Activated T-helper 2 cell treated with anti-CD3 and anti-CD28 coated beads, Interferon-gamma antibody, Interleukin-2, Interleukin-4, amounts not matched to agents 10 μg/mL and 5 μg/mL and 100 μg/mL, durations not matched to agents 14 hours and 24 hours and 36 hours (primary cell): Measurements from ENCODE around the gene CFAP92. TPM values are rescaled to one million over a fixed set of nuclear protein-coding genes. Genes with fewer than 3 reads are reported as not detected.

Experiments
- DNase-seq: peaks from one replicate; pipeline ENCODE4 v3.0.0; 2021; ENCODE audit warnings: low spot score
- H3K27ac Mint-ChIP-seq: one replicate; pipeline ENCODE4 v1.8.0; 2021; ENCODE audit warnings: mixed read lengths
- H3K27me3 Mint-ChIP-seq: one replicate; pipeline ENCODE4 v1.8.0; 2021; ENCODE audit warnings: low read depth, mixed read lengths
- H3K36me3 Mint-ChIP-seq: one replicate; pipeline ENCODE4 v1.8.0; 2021; ENCODE audit warnings: low read depth, mixed read lengths
- H3K4me1 Mint-ChIP-seq: one replicate; pipeline ENCODE4 v1.8.0; 2021; ENCODE audit warnings: low read depth, mixed read lengths
- H3K4me3 Mint-ChIP-seq: one replicate; pipeline ENCODE4 v1.8.0; 2021; ENCODE audit warnings: low read depth, mild to moderate bottlenecking, moderate library complexity, mixed read lengths
- H3K9me3 Mint-ChIP-seq: one replicate; pipeline ENCODE4 v1.8.0; 2021; ENCODE audit warnings: mixed read lengths
- intact Hi-C: fragments of 100-400 bp; cut with micrococcal nuclease; formaldehyde crosslinking; loops from one replicate; pipeline ENCODE4 v1.15.1; 2023
- total RNA-seq: library from RNA; stranded (reverse); gene quantifications from 2 replicates; pipeline ENCODE4 v1.2.3, GENCODE V29; 2022

CFAP92 gene
- total RNA-seq, 1 donor from 2014 or later: not detected

DNA sequence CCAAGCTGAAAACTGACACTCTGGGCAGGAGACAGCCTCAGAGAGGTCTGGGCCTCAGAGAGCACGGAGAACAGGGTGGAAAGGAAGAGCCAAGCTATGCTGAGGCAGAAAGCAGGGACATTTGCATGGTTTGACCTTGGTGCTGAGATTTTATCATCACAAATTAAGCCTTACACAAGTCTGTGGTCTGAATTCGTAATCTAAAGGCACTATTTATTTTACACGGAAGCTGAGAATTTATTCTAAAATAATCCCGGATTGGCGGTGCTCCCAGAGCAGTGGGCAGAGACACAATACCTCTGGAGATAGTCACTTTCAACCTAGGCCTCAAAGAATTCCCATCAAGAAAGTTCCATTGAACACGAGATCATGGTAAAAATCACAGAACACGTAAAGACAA is 47.5 kb downstream of the CFAP92 start:
- no peaks in the 10 kb centered on the region for H3K4me1 Mint-ChIP-seq
- peaks cover 9% of the 10 kb centered on the region for H3K27me3 Mint-ChIP-seq
- H3K27ac Mint-ChIP-seq: no peak overlapping the region
- no peak for DNase-seq
- H3K9me3 Mint-ChIP-seq: no peaks in the 10 kb centered on the region
- H3K36me3 Mint-ChIP-seq: no peaks in the 10 kb centered on the region
- no peak overlapping the region for H3K4me3 Mint-ChIP-seq
- intact Hi-C loops: no loop called here

DNA sequence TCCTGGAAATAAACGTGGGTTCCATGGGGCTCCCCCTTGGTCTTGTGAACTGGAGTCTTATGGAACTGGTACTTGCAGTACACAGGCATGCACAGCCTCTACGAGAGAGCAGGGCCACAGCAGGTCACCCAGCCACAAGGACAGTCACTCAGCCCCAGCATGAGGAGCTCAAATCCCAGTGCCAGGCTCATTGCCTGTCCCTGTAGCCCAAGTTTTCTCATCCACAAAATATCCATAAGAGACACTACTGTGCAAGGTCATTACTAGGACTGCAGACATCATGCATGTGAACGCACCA is 48.0 kb downstream of the CFAP92 start:
- no peaks in the 10 kb centered on the region for H3K36me3 Mint-ChIP-seq
- no peaks in the 10 kb centered on the region for H3K4me1 Mint-ChIP-seq
- no peak overlapping the region for H3K27ac Mint-ChIP-seq
- H3K4me3 Mint-ChIP-seq: no peak overlapping the region
- intact Hi-C loops: no loop called here
- no peak for DNase-seq
- peaks cover 10% of the 10 kb centered on the region for H3K27me3 Mint-ChIP-seq
- no peaks in the 10 kb centered on the region for H3K9me3 Mint-ChIP-seq

DNA sequence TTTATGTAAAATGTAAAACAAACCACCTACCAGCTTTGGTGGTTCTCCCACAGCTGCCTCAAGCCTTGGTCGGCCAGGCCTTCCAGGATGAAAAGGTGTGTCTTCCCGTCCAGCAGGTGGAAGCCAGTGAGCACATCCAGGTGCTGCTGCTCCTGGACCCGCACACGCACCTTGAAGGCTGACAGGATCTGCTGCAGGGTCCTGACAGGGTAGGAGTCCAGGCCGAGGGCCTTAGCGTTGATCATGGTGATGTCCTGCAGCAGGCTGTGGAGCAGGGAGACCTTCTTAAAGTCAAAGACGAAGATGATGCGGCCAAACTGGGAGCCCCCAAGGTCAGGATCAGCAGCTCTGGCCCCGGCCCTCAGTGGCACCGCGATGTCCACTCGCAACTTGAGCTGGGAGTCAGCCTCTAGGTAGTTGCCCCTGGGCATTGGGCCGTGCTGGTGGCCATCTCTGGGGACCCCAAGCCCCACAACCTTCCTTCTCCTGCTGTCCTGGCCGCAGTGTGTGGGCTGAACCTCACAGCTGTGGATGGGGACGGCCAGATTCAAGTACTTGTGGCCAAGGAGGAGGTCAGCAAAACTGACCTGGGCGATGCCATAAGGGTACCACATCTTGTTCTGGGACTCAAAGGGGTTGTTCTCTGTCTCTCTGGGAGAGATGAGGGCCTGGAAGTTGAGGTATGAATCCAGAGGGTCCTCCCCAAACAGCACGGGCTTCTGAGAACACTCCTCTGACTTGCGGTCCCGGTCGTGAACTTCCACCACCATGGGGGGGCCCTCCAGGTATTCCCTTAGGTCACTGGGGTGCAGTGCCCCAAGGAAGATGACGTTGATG is 48.6 kb downstream of the CFAP92 start:
- Mint-ChIP-seq H3K4me3 (no peak overlapping the region), H3K27me3 (peaks cover 10% of the 10 kb centered on the region), H3K4me1 (no peaks in the 10 kb centered on the region), H3K27ac (no peak overlapping the region), H3K9me3 (no peaks in the 10 kb centered on the region), H3K36me3 (no peaks in the 10 kb centered on the region)
- intact Hi-C loops: no loop called here
- no peak for DNase-seq

DNA sequence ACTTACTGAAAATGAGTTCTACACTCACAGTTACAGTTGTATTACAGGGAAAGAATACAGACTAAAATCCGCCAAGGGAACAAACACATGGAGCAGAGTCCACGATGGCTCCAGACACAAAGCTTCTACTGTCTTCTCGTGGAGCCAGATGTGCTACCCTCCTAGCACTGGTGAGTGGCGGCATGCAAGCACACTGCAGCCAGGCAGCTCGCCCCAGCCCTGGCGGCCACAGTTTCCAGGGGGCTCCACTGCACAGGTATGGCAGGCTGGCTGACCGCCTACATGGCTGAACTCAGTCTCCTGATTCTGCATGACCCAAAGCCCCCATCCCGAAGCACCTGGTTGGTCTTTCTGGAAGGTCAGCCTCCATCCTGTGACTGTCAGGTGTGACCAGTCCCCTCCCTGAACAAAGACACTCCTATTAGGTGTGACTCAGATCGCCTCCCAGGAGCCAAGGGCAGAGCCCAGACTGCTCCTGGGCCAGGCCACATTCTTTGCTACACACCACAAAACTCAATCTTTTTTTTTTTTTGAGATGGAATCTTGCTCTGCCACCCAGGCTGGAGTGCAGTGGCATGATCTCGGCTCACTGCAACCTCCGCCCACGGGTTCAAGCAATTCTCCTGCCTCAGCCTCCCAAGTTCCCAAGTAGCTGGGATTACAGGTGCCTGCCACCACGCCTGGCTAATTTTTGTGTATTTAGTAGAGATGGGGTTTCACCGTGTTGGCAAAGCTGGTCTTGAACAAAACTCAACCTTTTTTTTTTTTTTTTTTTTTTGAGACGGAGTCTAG is 51.5 kb downstream of the CFAP92 start:
- no peak overlapping the region for H3K4me3 Mint-ChIP-seq
- H3K9me3 Mint-ChIP-seq: no peaks in the 10 kb centered on the region
- H3K27me3 Mint-ChIP-seq: peaks cover 13% of the 10 kb centered on the region
- intact Hi-C loops: no loop called here
- H3K4me1 Mint-ChIP-seq: no peaks in the 10 kb centered on the region
- DNase-seq: no peak
- no peaks in the 10 kb centered on the region for H3K36me3 Mint-ChIP-seq
- H3K27ac Mint-ChIP-seq: no peak overlapping the region

DNA sequence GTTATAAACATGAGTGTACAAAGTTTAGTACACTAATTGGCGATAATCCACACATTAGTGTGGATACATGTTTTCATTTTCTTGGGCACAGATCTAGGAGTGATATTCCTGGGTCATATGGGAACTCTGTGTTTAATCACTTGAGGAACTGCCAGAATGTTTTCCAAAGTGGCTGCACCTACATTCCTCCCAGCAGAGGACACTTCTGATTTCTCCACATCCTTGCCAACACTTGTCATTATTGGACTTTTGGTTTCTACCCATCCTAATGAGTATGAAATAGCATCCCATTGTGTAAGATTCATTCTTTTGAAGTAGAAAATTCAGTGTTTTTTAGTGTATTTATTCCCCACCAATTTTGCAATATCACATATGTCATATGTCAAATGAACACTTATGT is 53.6 kb downstream of the CFAP92 start:
- Mint-ChIP-seq H3K9me3 (no peaks in the 10 kb centered on the region), H3K4me1 (no peaks in the 10 kb centered on the region), H3K36me3 (no peaks in the 10 kb centered on the region), H3K27ac (no peak overlapping the region), H3K27me3 (peaks cover 9% of the 10 kb centered on the region), H3K4me3 (no peak overlapping the region)
- no peak for DNase-seq
- intact Hi-C loops: no loop called here

DNA sequence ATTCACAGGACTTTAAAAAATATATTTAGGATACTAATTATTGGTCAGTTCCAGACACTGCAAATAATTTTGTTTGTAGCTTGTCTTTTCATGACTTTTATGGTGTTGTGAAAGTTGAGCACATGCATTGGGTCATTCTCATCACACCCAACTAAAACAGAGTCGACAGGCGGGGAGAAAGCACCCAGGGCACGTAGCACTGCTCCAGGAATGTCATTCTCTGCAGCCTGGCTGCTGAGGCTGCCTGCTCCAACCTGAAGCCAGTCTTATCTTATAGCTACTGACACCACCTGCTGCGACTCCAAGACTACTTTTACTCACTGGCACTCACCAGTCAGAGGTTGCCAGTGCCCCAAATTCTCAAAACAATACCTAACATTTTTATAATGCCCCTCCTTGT is 57.5 kb downstream of the CFAP92 start:
- Mint-ChIP-seq H3K4me3 (no peak overlapping the region), H3K27ac (no peak overlapping the region), H3K36me3 (no peaks in the 10 kb centered on the region), H3K27me3 (peaks cover 9% of the 10 kb centered on the region), H3K9me3 (no peaks in the 10 kb centered on the region), H3K4me1 (no peaks in the 10 kb centered on the region)
- no peak for DNase-seq
- intact Hi-C loops: no loop called here

DNA sequence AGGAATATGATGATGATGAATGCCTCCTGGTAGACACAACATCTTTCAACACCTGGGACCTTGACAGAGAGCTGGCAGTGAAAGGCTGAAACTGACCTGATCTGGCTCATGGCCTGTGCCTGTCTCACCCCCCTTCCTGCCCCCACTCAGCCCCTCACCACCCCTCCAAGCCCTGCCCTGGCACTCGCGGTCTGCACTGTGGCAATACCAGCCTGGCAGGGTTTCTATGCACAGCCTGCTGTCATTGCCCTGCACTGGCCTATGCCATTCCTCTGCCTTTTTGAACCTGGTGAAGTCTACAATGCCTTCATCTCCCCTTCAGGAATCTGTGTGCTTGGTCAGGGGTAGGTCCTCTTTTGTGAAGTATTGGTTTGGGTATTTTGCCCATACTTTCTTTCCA is 58.0 kb downstream of the CFAP92 start:
- H3K9me3 Mint-ChIP-seq: no peaks in the 10 kb centered on the region
- no peak for DNase-seq
- no peaks in the 10 kb centered on the region for H3K4me1 Mint-ChIP-seq
- no peaks in the 10 kb centered on the region for H3K36me3 Mint-ChIP-seq
- H3K4me3 Mint-ChIP-seq: no peak overlapping the region
- peaks cover 8% of the 10 kb centered on the region for H3K27me3 Mint-ChIP-seq
- H3K27ac Mint-ChIP-seq: no peak overlapping the region
- intact Hi-C loops: no loop called here

DNA sequence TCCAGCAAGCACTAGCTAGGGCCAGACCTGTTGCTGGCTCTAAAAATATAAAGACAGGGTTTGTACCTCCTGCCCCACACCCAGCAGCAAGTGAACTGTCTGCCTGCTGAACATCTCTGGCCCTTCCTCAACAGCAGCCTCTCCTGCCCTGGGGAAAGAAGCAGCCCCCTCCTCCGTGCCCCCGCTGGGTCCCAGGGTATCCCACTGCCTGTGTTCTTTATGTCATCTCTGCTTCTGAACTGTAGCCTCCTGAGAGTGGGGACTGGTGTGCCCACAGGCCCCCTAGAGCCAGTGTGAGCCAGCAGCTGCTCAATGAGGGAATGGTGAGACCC is 60.0 kb downstream of the CFAP92 start:
- Mint-ChIP-seq H3K36me3 (no peaks in the 10 kb centered on the region), H3K4me3 (no peak overlapping the region), H3K27ac (no peak overlapping the region), H3K4me1 (no peaks in the 10 kb centered on the region), H3K9me3 (peaks cover 6% of the 10 kb centered on the region), H3K27me3 (peaks cover 3% of the 10 kb centered on the region)
- intact Hi-C loops: no loop called here
- DNase-seq: no peak

DNA sequence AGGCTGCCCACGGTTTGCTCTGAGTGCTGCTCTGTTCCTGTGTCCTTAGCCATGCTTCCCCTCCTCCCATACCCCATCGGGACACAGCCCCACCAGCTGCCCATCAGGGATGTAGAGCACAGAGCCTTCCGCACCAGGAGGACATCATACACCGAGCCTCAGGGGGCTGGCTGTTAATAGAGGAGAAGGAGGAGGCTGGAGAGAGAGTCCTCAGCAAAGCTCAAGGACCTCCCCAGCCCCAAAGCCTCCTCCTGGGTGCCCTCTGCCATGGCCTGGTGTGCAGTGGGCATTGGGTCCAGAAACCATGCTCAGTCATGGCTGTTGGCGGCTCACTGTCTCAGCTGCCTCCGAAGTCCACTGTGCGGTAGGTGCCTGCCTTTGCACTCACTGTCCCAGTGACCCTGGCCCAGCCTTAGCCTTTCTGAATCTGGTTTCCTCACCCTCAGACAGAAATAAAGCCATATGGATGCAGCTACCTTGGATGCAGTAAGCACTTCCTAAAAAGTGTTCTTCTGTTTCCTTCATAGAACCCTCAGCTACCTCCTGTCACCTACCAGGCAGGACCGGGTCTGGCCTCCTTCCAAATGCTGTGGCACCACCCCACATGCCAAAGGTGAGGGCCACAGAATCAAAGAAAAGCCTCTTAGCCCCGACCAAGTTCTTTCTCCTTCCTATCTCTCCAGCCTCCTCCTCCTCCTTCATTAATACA is 60.5 kb downstream of the CFAP92 start:
- intact Hi-C loops: no loop called here
- Mint-ChIP-seq H3K27me3 (peaks cover 3% of the 10 kb centered on the region), H3K9me3 (peaks cover 8% of the 10 kb centered on the region), H3K4me3 (no peak overlapping the region), H3K27ac (no peak overlapping the region), H3K36me3 (no peaks in the 10 kb centered on the region), H3K4me1 (no peaks in the 10 kb centered on the region)
- no peak for DNase-seq

DNA sequence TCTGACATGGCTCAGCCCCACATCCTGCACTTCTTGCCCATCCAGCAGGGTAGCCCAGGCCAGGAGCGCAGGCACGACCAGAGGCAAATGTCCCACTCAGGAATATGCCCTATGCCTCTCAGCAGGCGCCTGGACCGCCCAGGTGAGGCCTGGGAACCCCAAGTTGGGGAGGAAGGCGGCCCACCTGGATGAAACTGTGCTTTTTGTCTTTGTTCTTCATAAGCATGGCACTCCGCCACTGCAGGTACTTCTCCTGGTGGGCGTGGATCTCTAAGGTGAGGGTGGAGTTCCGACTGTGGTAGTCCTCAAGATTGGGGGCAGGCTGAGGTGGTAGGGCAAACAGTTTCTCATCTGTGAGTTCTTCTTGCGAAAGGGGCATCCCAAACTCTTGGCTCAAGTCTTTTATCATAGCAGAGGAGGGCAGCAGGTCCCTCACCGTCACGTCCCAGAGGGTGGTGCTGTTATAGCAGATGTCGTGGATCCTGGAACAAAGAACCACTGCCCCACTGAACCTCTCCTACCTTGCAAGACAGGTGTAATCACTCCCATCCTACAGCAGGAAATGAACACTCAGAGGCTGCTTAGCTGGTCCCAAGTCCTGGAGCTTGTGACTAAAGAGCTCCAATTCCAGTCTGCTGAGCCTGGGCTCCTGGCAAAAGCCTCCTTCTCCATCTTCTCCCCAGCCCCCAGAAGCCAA is 61.2 kb downstream of the CFAP92 start:
- no peak for DNase-seq
- Mint-ChIP-seq H3K4me1 (no peaks in the 10 kb centered on the region), H3K27me3 (peaks cover 3% of the 10 kb centered on the region), H3K4me3 (no peak overlapping the region), H3K36me3 (no peaks in the 10 kb centered on the region), H3K9me3 (peaks cover 11% of the 10 kb centered on the region), H3K27ac (no peak overlapping the region)
- intact Hi-C loops: no loop called here

DNA sequence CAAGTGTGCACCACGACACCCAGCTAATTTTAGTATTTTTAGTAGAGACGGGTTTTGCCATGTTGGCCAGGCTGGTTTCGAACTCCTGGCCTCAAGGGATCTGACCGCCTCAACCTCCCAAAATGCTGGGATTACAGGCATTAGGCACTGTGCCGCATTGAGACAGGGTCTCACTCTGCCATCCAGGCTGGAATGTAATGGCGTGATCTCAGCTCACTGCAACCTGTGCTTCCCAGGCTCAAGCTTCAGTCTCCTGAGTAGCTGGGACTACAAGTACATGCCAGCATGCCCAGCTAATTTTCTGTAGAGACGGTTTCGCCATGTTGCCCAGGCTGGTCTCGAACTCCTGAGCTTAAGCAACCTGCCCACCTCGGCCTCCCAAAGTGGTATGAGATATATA is 62.8 kb downstream of the CFAP92 start:
- H3K36me3 Mint-ChIP-seq: peaks cover 3% of the 10 kb centered on the region
- no peak for DNase-seq
- H3K4me1 Mint-ChIP-seq: no peaks in the 10 kb centered on the region
- H3K9me3 Mint-ChIP-seq: peaks cover 23% of the 10 kb centered on the region
- peaks cover 5% of the 10 kb centered on the region for H3K27me3 Mint-ChIP-seq
- H3K4me3 Mint-ChIP-seq: no peak overlapping the region
- no peak overlapping the region for H3K27ac Mint-ChIP-seq
- intact Hi-C loops: no loop called here

DNA sequence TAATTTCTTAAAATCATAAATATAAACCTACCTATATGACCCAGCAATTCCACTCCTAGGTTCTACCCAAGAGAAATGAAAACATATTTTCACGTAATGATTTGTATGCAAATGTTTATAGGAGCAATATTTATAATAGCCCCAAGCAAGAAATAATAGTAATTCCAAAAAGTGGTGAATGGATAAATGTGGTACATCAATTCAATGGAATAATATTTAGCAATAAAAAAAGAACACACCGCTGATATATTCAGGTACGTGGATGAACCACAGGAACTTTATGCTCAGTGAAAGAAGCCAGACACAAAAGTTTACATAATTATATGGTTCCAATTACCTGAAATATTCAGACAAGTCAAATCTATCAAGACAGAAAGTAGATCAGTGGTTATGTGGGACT is 64.5 kb downstream of the CFAP92 start:
- H3K27me3 Mint-ChIP-seq: peaks cover 5% of the 10 kb centered on the region
- DNase-seq: no peak
- H3K4me1 Mint-ChIP-seq: peaks cover 2% of the 10 kb centered on the region
- no peak overlapping the region for H3K4me3 Mint-ChIP-seq
- peaks cover 39% of the 10 kb centered on the region for H3K9me3 Mint-ChIP-seq
- no peak overlapping the region for H3K27ac Mint-ChIP-seq
- H3K36me3 Mint-ChIP-seq: peaks cover 17% of the 10 kb centered on the region
- intact Hi-C loops: no loop called here
